Measurements from ENCODE around the gene PPP2R5E.

DNA sequence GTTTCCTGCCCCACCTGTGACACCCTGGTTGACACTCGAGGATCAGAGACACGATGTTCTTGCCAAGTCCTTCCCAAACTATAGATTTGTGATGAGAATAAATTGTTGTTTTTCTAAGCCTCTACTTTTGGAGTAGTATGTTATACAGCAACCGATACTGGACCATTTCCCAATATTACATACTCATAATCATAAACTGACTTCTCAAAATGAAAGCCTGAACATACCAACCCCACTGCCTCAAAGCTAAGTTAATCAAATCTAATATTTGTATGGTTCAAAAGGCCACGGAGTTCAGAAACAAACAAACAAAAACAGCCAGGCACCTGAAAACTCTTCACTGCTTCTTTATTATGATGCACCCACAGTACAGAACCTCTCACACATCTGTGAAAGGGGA is 172.1 kb downstream of the PPP2R5E start:
- TF ChIP-seq POLR2A (IDR thresholded peaks at IDR 0.05; ENCODE audit: low read length) (no peak), GATA1 (IDR thresholded peaks at IDR 0.05; ENCODE audit: low read depth, low read length) (no peak)
